SK-N-MC (cell line): ENCODE measurements around the gene CAMTA2.

Experiments used
- DNase-seq: peaks from one replicate; pipeline ENCODE4 v3.0.0-alpha.2; 2011; ENCODE audit warnings: low read depth, low spot score
- H3K27ac ChIP-seq: fragments of 200-600 bp; sonication (generic); 2 replicates; pipeline ENCODE4 v1.5.1; 2016; ENCODE audit warnings: mixed run types
- H3K36me3 ChIP-seq: fragments of 200-600 bp; sonication (generic); 2 replicates; pipeline ENCODE4 v1.6.1; 2017; ENCODE audit warnings: antibody characterized with exemption, low read length, mixed read lengths; ENCODE audit not compliant: insufficient read depth
- H3K4me3 ChIP-seq: fragments of 200-600 bp; sonication (generic); 2 replicates; pipeline ENCODE4 v1.5.1; 2016
- H3K9ac ChIP-seq: fragments of 200-600 bp; sonication (generic); 2 replicates; pipeline ENCODE4 v1.8.0; 2017; ENCODE audit warnings: mixed run types, mixed read lengths; ENCODE audit not compliant: insufficient read length
- H3K9me3 ChIP-seq: fragments of 200-600 bp; sonication (generic); 2 replicates; pipeline ENCODE4 v1.6.1; 2017; ENCODE audit warnings: low read depth, mild to moderate bottlenecking, antibody characterized with exemption, low read length, moderate library complexity, mixed read lengths
- EZH2 ChIP-seq: fragments of 200-600 bp; sonication (generic); IDR thresholded peaks from one replicate; pipeline ENCODE4 v1.6.1; 2017; ENCODE audit warnings: antibody characterized with exemption
- FOXP2 ChIP-seq: optimal IDR thresholded peaks from 2 replicates; pipeline ENCODE3; 2011; ENCODE audit warnings: mild to moderate bottlenecking, moderate library complexity; ENCODE audit not compliant: insufficient read depth; ENCODE audit errors: extremely low read length, control extremely low read depth
- POLR2AphosphoS5 ChIP-seq: IDR thresholded peaks from 2 replicates; pipeline ENCODE4 v1.6.1; 2012; ENCODE audit warnings: mild to moderate bottlenecking, low read depth, low read length, borderline replicate concordance

The CAMTA2 gene

DNA sequence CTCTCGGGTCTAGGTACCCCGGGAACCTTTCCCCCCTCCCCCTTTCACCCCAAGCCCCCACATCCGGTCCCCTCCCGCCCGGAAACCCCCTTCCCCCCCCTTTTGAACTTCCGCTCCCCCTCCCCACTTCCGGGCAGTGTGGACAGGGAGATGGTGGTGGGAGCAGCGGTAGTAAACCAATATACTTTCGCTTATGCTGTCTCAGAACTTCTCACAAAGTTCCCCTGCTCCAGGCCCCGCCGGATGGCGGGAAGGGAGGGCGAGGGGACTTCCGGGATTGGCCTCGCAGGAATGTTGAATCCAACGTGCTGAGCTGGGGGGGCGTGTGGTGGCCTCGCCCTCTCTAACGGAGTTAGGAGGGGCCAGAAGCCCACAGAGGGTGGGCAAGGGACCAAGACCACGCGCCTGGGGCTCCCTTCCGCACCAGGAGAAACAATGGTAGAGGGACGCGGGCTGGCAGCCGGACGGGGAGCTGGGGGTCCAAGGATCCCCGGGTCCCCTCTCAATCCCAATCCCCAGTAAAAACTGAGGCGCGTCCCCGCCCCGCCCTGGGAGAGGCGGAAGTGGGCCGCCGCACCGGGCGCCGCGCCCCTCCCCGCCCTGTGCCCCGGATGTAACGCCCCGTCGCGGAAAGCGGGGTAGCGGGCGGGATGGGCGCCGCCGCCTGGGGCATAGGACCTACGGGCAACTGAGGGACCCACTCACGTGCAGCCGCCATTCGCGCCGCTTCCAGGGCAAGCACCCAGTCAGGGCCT, 39.9 kb downstream of the CAMTA2 start:
- Histone ChIP-seq H3K9me3 (no peaks in the 10 kb centered on the region), H3K36me3 (peaks cover 43% of the 10 kb centered on the region), H3K27ac (peak overlapping the region; percentile 97), H3K9ac (peak overlapping the region; percentile 90), H3K4me3 (peak overlapping the region; percentile 83)
- no peak for DNase-seq
- TF ChIP-seq EZH2, result no peak

DNA sequence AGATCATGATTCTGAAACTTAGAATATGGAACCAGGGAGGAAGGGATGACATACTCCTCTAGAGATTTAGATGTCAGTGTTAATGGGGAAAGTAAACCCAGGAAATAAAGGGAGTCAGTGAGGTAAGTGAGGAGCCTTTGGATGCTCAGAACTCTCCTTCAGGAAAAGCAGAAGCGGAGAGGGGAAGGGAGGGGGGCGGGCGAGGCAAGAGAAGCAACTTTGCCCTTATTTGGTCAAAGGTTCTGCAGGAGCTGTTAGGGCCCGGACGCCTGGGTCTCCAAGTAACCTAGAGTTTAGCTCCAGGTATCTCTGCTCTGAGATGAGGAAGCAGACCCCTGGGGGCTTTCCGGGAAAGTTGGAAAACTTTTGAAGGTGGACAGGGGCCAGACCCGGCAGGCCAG, 40.5 kb downstream of the CAMTA2 start:
- Histone ChIP-seq H3K4me3 (peak overlapping the region; percentile 83), H3K9me3 (no peaks in the 10 kb centered on the region), H3K36me3 (peaks cover 49% of the 10 kb centered on the region), H3K9ac (peak overlapping the region; percentile 90), H3K27ac (0 out of 2 replicates have a peak overlapping the region, but pooled peaks have one; percentile 55)
- no peak for TF ChIP-seq POLR2AphosphoS5
- no peak for DNase-seq

GRCh38 chr17:4946312-4946976, 41.0 kb downstream of the CAMTA2 start:
- TF ChIP-seq FOXP2, result no peak
- peak; percentile 21; the same call in 1 of the 2 replicates for TF ChIP-seq POLR2AphosphoS5
- no peak for TF ChIP-seq EZH2
- Histone ChIP-seq H3K27ac (0 out of 2 replicates have a peak overlapping the region, but pooled peaks have one; percentile 55), H3K4me3 (peak overlapping the region; percentile 83), H3K9ac (peak overlapping the region; percentile 90), H3K9me3 (no peaks in the 10 kb centered on the region), H3K36me3 (peaks cover 50% of the 10 kb centered on the region)
- no peak for DNase-seq

GRCh38 chr17:4945944-4946280, 41.6 kb downstream of the CAMTA2 start:
- TF ChIP-seq EZH2, result no peak
- H3K9me3 ChIP-seq, result no peaks in the 10 kb centered on the region
- H3K36me3 ChIP-seq, result peaks cover 50% of the 10 kb centered on the region
- H3K9ac ChIP-seq, result no peak overlapping the region
- H3K4me3 ChIP-seq, result peak overlapping the region; percentile 83; the same call in 1 of the 2 replicates
- DNase-seq, result no peak
- 0 out of 2 replicates have a peak overlapping the region, but pooled peaks have one; percentile 55 for H3K27ac ChIP-seq

DNA sequence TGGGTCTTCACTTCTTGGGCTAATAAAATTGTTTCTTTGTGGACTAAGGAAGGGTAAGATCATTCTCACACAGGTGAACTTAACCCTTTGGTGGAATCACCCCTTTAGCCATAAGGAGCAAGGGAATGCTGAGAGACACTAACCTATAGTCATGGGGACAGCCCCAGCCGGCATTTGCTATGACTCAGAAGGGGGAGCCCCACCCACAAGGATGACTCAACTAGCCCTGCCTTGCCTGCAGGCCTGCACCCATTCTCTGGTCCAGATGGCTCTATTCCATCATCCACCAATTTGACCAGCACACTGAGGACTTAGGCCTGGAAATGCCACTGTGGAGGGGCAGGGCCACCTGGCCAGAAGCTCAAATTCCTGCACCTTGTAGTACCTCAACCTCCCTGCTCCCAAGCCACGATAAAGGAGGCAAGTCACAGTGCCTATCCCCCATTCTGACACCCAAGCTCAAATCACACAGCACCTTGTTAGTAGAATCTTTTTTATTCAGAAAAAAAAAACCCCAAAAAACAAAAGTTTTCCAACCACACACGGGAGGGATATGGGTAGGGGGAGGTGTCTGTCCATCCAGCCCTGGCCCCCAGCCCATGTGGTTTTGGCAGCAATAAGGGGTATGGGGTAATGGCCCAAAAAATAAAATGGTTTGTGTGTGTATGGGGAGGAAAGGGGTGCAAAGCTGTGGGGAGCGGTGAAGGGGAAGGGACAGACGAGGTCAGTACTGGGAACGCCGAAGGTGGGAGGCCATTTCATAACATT, 42.1 kb downstream of the CAMTA2 start:
- TF ChIP-seq POLR2AphosphoS5 (no peak), EZH2 (no peak), FOXP2 (no peak)
- peaks cover 50% of the 10 kb centered on the region for H3K36me3 ChIP-seq
- DNase-seq, result no peak
- H3K9ac ChIP-seq, result no peak overlapping the region
- H3K27ac ChIP-seq, result peak overlapping the region; percentile 56
- no peak overlapping the region for H3K4me3 ChIP-seq
- H3K9me3 ChIP-seq, result no peaks in the 10 kb centered on the region

GRCh38 chr17:4944554-4945175, 42.8 kb downstream of the CAMTA2 start:
- Histone ChIP-seq H3K36me3 (peaks cover 50% of the 10 kb centered on the region), H3K9ac (no peak overlapping the region)
- DNase-seq, result no peak

GRCh38 chr17:4944163-4944553, 43.3 kb downstream of the CAMTA2 start:
- Histone ChIP-seq H3K9ac (no peak overlapping the region), H3K36me3 (peaks cover 50% of the 10 kb centered on the region), H3K4me3 (no peak overlapping the region), H3K27ac (peak overlapping the region; percentile 56; the same call in 1 of the 2 replicates), H3K9me3 (no peaks in the 10 kb centered on the region)
- DNase-seq, result no peak
- TF ChIP-seq POLR2AphosphoS5 (no peak; the same call in 1 of the 2 replicates), EZH2 (no peak), FOXP2 (no peak)

More at GRCh38 chr17:4944554-4945175, 42.8 kb downstream of the CAMTA2 start:
- H3K4me3 ChIP-seq, result no peak overlapping the region
- peak overlapping the region; percentile 56 for H3K27ac ChIP-seq
- TF ChIP-seq FOXP2 (no peak), POLR2AphosphoS5 (no peak; the same call in 1 of the 2 replicates), EZH2 (no peak)
- H3K9me3 ChIP-seq, result no peaks in the 10 kb centered on the region

GRCh38 chr17:4942760-4943508, 44.5 kb downstream of the CAMTA2 start:
- H3K9me3 ChIP-seq, result no peaks in the 10 kb centered on the region
- no peak overlapping the region for H3K9ac ChIP-seq
- TF ChIP-seq FOXP2, result no peak
- TF ChIP-seq EZH2, result no peak
- no peak for TF ChIP-seq POLR2AphosphoS5
- no peak overlapping the region for H3K27ac ChIP-seq
- DNase-seq, result no peak
- peaks cover 56% of the 10 kb centered on the region for H3K36me3 ChIP-seq
- H3K4me3 ChIP-seq, result no peak overlapping the region

- H3K4me3 ChIP-seq, result peak overlapping the region; percentile 87
- peaks cover 61% of the 10 kb centered on the region for H3K36me3 ChIP-seq
- H3K9ac ChIP-seq, result peak overlapping the region; percentile 95
- H3K27ac ChIP-seq, result no peak overlapping the region
- no peak for DNase-seq
- TF ChIP-seq POLR2AphosphoS5 (no peak), EZH2 (no peak), FOXP2 (no peak)
- H3K9me3 ChIP-seq, result no peaks in the 10 kb centered on the region
These were observed 46.2 kb downstream of the CAMTA2 start for GRCh38 chr17:4941319-4941610.
